ENCODE results near the gene YIPF3. TPM values are rescaled to one million over a fixed set of nuclear protein-coding genes. Genes with fewer than 3 reads are reported as not detected.

The YIPF3 gene
- total RNA-seq: 94.5 and 122 TPM in 2 replicates

DNA sequence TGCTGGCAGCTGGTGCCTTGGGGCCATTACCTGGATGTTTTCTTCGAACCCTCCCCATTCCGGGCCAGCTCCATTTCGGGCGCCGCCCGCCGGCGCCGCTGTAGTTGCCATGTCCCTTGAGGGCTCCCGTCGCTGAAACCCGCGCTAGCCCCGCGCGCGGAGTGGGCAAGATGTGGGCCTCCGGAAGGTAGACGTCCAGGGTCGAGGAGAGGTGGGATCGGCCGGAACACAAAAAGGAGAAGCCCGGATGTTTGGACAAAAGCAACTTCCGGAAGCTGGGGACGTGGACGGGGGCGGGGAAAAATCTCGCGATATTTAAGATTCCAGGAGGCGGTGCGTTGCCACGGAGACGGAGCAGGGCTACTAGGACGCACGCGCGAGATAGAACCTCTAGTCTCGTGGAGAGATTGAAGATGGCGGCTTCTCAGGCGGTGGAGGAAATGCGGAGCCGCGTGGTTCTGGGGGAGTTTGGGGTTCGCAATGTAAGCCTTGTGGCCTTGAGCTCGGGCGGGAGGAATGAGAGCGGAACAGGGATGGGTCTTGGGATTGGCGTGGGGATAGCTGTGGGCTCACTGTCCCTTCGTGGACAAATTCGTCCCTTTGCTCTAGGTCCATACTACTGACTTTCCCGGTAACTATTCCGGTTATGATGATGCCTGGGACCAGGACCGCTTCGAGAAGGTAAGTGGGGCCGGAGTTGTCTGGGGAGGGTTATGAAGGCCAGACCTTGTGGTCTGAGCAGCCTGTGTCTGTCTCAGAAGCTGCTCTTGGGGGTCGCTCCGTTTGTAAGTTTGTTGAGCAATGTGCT is at the start of gene YIPF3, which contains the start of gene POLR1C:
Gene YIPF3, minus strand, starts transcription at position 230 of the 808 bp plus-strand sequence. Its CDS starts 119 bp downstream, at position 111.
Gene POLR1C, plus strand, starts transcription at position 393 of the 808 bp plus-strand sequence. Its CDS starts 21 bp downstream, at position 414.

DNA sequence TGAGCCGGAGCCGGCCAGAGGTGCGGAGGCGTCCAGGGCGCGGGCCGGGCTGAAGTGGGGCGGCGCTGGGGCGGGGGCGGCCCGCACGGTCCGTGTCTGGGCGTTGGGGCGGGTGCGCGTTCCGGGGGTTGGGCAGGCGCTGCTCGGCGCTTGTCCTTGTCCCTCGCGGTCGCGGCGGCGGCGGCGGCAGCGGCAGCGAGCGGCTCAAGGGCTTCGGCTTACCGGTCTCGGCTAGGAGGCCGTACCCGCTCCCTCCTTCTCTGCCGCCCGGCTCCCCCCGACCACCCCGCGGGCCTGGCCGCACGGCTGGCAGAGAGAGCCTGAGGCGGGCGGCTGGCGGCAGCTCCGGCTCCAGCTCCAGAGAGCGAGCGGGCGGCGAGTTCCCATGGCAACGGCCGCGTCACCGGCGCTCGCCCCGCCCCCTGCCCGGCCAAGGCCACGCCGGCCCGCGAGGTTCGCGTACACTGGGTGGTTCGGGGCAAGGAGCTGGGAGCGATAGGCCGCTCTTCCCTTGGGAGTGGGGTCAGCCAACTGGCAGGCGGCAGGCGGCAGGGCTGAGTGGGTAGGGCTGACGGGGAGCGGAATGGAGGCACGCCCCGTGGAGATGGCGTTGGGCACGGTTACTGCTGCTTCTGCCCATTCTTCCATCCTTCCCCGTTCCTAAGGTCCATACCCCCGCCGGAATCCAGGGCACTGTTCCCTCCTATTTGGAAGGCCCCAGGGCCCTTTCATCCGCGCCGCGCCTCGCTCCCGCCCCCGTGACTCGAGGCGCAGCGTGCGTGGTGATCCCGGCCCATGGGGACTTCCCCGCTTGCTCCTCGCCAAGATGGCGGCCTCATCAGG is 6.5 kb downstream of the YIPF3 start, which contains the start of gene LRRC73:
Gene LRRC73, minus strand, starts transcription at position 363 of the 843 bp plus-strand sequence. CDS start 561 bp downstream, outside the sequence.

DNA sequence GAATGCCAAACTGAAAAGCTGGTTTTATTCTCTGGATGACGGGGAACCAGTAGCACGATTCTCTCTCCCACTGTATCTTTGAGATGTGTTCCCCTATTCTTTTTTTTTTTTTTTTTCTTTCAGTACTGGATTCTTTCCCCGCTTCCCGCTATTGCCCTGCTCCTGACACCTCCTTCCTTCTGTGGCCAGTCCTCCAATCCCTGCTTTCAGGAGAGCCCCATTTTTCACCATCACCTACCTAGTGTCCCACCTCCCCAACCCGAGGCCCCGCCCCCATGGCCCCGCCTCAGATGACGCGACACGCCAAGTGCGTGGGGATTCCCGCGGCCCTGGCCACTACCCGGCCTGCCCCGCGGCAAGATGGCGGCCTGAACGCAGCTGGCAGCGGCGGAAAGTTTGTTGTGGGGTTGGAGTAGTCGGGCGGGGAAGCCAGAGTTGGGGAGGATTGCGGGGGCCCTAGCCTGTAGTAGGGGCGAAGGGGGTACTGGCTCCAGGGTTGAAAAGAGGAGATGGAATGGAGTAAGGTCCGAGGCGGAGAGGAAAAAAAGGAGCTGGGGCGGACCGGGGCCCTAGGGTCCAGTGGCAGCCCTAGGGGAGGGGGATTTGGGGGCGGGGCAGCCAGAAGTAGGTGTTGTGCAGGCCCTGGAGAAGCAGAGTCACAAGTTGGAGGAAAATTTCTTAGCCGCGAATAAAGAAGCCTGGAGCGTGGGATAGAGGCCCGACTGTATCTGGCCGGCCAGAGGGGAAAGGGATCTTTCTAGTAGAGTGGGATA is 39.3 kb downstream of the YIPF3 start, which contains the start of gene TJAP1:
Gene TJAP1, plus strand, starts transcription at position 336 of the 773 bp plus-strand sequence. CDS start 21,432 bp downstream, outside the sequence.

Other genes with a start within 250 kb of the YIPF3 start
- not detected in 2 replicates for gene SLC22A7, start 218.7 kb downstream of the YIPF3 start, total RNA-seq
- gene CRIP3, start 208.1 kb downstream of the YIPF3 start, total RNA-seq: not detected in 2 replicates
- 3.9 and 4.3 TPM in 2 replicates for gene ZNF318, start 147.3 kb downstream of the YIPF3 start, total RNA-seq
- 12.6 and 14.3 TPM in 2 replicates for gene ABCC10, start 89.4 kb downstream of the YIPF3 start, total RNA-seq
- 0.46 and 0.65 TPM in 2 replicates for gene DLK2, start 61.4 kb downstream of the YIPF3 start, total RNA-seq
- gene TJAP1, start 39.4 kb downstream of the YIPF3 start, total RNA-seq: 7.8 and 10.2 TPM in 2 replicates
- gene LRRC73, start 6.6 kb downstream of the YIPF3 start, total RNA-seq: 0.15 and 0.32 TPM in 2 replicates
- gene POLR1C, start 163 bp upstream of the YIPF3 start, total RNA-seq: 51.5 and 51.6 TPM in 2 replicates
- gene XPO5, start 59.1 kb upstream of the YIPF3 start, total RNA-seq: 25.3 and 28.7 TPM in 2 replicates
- gene POLH, start 59.3 kb upstream of the YIPF3 start, total RNA-seq: 20.8 and 22.5 TPM in 2 replicates
- 28.6 and 47.4 TPM in 2 replicates for gene GTPBP2, start 112.3 kb upstream of the YIPF3 start, total RNA-seq
- 29.9 and 64.0 TPM in 2 replicates for gene MAD2L1BP, start 118.9 kb upstream of the YIPF3 start, total RNA-seq
- 0.15 and 0.32 TPM in 2 replicates for gene RSPH9, start 128.1 kb upstream of the YIPF3 start, total RNA-seq
- 54.9 and 66.3 TPM in 2 replicates for gene MRPS18A, start 170.9 kb upstream of the YIPF3 start, total RNA-seq